Esophagus muscularis mucosa (tissue), 4 donors: ENCODE data around the gene SLC23A3. TPM values are rescaled to one million over a fixed set of nuclear protein-coding genes. Genes with fewer than 3 reads are reported as not detected.
"Not testable (repeated sequence)": the region's sequence is repeated elsewhere in the genome, so short reads cannot be mapped to it uniquely, and the experiment has no call there.

Experiments used
- DNase-seq: peaks from one replicate; pipeline ENCODE4 v3.0.0-alpha.2; 2017; ENCODE audit errors: extremely low spot score
- H3K27ac ChIP-seq, 4 donors: fragments of 200-600 bp; sonication (generic); replicated peaks in 1 of 4; 1 replicate in 3 of 4; 2 replicates in 1 of 4; pipeline ENCODE4 v1.5.1; 2016 to 2019; ENCODE audit warnings: mild to moderate bottlenecking in 1 of 4
- H3K27me3 ChIP-seq, 4 donors: fragments of 200-600 bp; sonication (generic); one replicate each; pipeline versions ENCODE4 v1.5.1 to v1.6.0; 2016 to 2019
- H3K36me3 ChIP-seq, 4 donors: fragments of 200-600 bp; sonication (generic); one replicate each; pipeline ENCODE4 v1.5.1; 2016 to 2019
- H3K4me1 ChIP-seq, 4 donors: fragments of 200-600 bp; sonication (generic); one replicate each; pipeline ENCODE4 v1.5.1; 2016 to 2019
- H3K4me3 ChIP-seq, 4 donors: fragments of 200-600 bp; sonication (generic); 1 replicate in 2 of 4; 2 replicates in 2 of 4; pipeline ENCODE4 v1.5.1; 2016 to 2019; ENCODE audit warnings: mild to moderate bottlenecking in 4 of 4, moderate library complexity in 1 of 4
- H3K9me3 ChIP-seq, 4 donors: fragments of 200-600 bp; sonication (generic); 1 replicate in 3 of 4; 2 replicates in 1 of 4; pipeline ENCODE4 v1.5.1; 2016 to 2019
- EP300 ChIP-seq: sonication (generic); formaldehyde crosslinking; IDR thresholded peaks from one replicate; pipeline ENCODE4 v1.6.1; 2017; ENCODE audit warnings: antibody characterized with exemption
- POLR2A ChIP-seq: fragments of 450-650 bp; IDR thresholded peaks from one replicate; pipeline ENCODE4 v1.6.1; 2017; ENCODE audit warnings: antibody characterized with exemption, moderate library complexity, mild to moderate bottlenecking, low read depth
- POLR2AphosphoS5 ChIP-seq, 2 donors: sonication (generic); formaldehyde crosslinking; IDR thresholded peaks; one replicate each; pipeline ENCODE4 v1.6.1; 2017; ENCODE audit warnings: antibody characterized with exemption in 2 of 2
- WGBS: methylation state at CpG from one replicate; pipeline ENCODE4 v1.1.5; 2018; 5-methylcytosine and 5-hydroxymethylcytosine counted together
- intact Hi-C: fragments of 100-400 bp; cut with DNase I; formaldehyde crosslinking; loops from one replicate; pipeline ENCODE4 v1.15.1; 2023
- total RNA-seq, 4 donors: library from RNA; depleted of rRNA; stranded (reverse); fragments of >200 nt; gene quantifications; one replicate each; pipeline versions ENCODE4 v1.1.0 to v1.2.1, GENCODE V29; 2016
- TF ChIP-seq, protein P1 (sequence below), 3 experiments: fragments of 200-600 bp in 2 of 3; fragments of 450-650 bp in 1 of 3; sonication (generic) in 2 of 3; IDR thresholded peaks; one replicate each; pipeline ENCODE4 v1.5.1; 2017 to 2019; ENCODE audit warnings: antibody characterized with exemption in 3 of 3, mild to moderate bottlenecking in 2 of 3, moderate library complexity in 1 of 3

Gene SLC23A3
- total RNA-seq, 4 donors from 2014 or later: 0.23 to 0.58 (median 0.37) TPM

DNA sequence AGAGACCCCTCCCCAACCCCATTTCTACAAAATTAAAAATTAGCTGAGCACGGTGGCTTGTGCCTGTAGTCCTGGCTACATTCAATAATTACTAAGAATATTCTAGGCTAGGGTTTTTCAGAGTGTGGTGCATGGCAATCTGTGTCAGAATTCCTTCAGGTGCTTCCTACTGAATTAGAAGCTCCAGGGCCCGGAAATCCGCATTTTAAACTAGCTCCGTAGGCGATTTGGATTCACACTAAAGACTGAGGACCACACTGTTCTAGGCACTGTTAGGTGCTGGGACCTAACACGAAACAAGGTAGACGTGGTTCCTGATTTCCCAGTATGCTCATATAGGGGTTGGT, 36.1 kb upstream of the SLC23A3 start:
- Histone ChIP-seq H3K9me3 (no peaks in the 10 kb centered on the region), H3K27ac (peak overlapping the region; percentile 90 to 99 (median 96)), H3K4me1 (peaks cover 17 to 24% (median 23%) of the 10 kb centered on the region in 4 donors), H3K27me3 (peaks cover 0 to 2% (median 0%) of the 10 kb centered on the region in 4 donors), H3K36me3 (peaks cover 0 to 30% (median 29%) of the 10 kb centered on the region in 4 donors), H3K4me3 (peak overlapping the region; percentile 71 to 97 (median 78))
- DNase-seq: no peak
- TF ChIP-seq EP300 (no peak), POLR2AphosphoS5 (IDR thresholded peaks at IDR 0.05) (no peak), POLR2A (no peak)
- TF ChIP-seq, protein P1, sequence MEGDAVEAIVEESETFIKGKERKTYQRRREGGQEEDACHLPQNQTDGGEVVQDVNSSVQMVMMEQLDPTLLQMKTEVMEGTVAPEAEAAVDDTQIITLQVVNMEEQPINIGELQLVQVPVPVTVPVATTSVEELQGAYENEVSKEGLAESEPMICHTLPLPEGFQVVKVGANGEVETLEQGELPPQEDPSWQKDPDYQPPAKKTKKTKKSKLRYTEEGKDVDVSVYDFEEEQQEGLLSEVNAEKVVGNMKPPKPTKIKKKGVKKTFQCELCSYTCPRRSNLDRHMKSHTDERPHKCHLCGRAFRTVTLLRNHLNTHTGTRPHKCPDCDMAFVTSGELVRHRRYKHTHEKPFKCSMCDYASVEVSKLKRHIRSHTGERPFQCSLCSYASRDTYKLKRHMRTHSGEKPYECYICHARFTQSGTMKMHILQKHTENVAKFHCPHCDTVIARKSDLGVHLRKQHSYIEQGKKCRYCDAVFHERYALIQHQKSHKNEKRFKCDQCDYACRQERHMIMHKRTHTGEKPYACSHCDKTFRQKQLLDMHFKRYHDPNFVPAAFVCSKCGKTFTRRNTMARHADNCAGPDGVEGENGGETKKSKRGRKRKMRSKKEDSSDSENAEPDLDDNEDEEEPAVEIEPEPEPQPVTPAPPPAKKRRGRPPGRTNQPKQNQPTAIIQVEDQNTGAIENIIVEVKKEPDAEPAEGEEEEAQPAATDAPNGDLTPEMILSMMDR (IDR thresholded peaks at IDR 0.05): no peak
- intact Hi-C loops: loop anchor here (2.0 to 5.0 kb wide), 2 partner anchors 27 to 44 kb away; partner anchors contain the start of genes NHEJ1 and RETREG2
- WGBS: 17% methylated on average over 7 of the region's 7 CpGs

DNA sequence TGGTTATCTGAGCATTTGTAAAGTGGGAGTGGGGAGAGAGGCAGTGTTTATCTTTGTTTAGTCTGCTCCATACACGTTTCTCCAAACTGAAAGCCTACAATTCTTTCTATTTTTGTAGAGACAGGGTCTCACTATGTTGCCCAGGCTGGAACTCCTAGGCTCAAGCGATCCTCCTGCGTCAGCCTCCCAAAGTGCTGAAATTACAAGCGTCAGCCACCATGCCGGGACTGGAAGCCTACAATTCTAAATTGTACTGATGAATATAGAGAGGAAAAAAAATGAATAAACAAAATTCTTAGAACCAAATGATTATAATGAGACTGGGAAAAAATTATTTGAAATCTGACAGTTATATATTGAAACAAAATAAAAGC, 35.3 kb upstream of the SLC23A3 start:
- WGBS: 83% methylated on average over 5 of the region's 5 CpGs
- intact Hi-C loops: loop anchor here (5.0 kb wide), 1 partner anchor 43 kb away; the partner anchor contains the start of gene NHEJ1
- Histone ChIP-seq H3K36me3 (peaks cover 0 to 22% (median 21%) of the 10 kb centered on the region in 4 donors), H3K27me3 (peaks cover 0 to 5% (median 1%) of the 10 kb centered on the region in 4 donors), H3K4me3 (no peak overlapping the region), H3K27ac (no peak overlapping the region), H3K9me3 (no peaks in the 10 kb centered on the region), H3K4me1 (peaks cover 17 to 24% (median 23%) of the 10 kb centered on the region in 4 donors)
- TF ChIP-seq POLR2A (no peak), EP300 (no peak), POLR2AphosphoS5 (IDR thresholded peaks at IDR 0.05) (no peak)
- TF ChIP-seq, protein P1 (IDR thresholded peaks at IDR 0.05): no peak
- DNase-seq: no peak

DNA sequence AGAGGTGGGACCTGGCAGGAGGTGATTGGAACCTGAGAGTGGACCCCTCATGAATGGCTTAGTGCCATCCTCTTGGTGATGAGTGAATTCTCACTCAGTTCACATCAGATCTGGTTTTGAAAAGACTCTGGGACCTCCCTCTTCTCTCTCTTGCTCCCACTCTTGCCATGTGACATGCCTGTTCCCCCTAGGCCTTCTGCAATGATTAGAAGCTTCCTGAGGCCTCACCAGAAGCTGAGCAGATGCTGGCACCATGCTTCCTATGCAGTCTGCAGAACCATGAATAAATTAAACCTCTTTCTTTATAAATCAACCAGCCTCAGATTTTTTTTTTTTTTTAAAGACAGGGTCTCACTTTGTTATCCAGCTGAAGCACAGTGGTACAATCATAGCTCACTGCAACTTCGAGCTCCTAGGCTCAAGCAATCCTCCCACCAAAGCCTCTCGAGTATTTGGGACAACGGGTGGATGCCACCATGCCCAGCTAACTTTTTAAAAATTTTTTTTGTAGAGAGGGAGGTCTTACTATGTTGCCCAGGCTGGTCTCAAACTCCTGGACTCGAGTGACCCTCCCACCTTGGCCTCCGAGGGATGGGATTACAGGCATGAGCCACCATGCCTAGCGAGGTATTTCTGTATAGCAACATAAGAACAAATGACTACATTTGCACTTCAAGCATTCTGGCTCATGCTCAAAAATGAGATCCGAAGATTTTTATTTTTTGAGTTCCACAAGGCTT, 34.8 kb upstream of the SLC23A3 start:
- H3K27me3 ChIP-seq: peaks cover 0 to 10% (median 1%) of the 10 kb centered on the region in 4 donors
- no peak overlapping the region for H3K4me3 ChIP-seq
- intact Hi-C loops: loop anchor here (5.0 kb wide), 1 partner anchor 42 kb away; the partner anchor contains the start of gene NHEJ1
- TF ChIP-seq EP300 (no peak), POLR2AphosphoS5 (IDR thresholded peaks at IDR 0.05) (no peak), POLR2A (no peak)
- TF ChIP-seq, protein P1 (IDR thresholded peaks at IDR 0.05): no peak
- 94% methylated on average over 7 of the region's 7 CpGs for WGBS
- no peak for DNase-seq
- H3K4me1 ChIP-seq: peaks cover 17 to 24% (median 23%) of the 10 kb centered on the region in 4 donors
- no peak overlapping the region for H3K27ac ChIP-seq
- H3K36me3 ChIP-seq: peaks cover 0 to 16% (median 16%) of the 10 kb centered on the region in 4 donors
- H3K9me3 ChIP-seq: no peaks in the 10 kb centered on the region

DNA sequence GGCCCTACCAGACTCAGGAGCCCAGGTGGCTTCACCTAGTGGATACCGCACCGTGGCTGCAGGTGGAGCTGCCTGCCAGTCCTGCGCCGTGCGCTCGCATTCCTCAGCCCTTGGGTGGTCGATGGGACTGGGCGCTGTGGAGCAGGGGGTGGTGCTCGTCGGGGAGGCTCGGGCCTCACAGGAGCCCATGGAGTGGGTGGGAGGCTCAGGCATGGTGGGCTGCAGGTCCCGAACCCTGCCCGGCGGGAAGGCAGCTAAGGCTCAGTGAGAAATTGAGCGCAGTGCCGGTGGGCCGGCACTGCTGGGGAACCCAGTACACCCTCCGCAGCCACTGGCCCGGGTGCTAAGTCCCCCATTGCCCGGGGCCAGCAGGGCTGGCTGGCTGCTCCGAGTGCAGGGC, 31.5 kb upstream of the SLC23A3 start:
- H3K36me3 ChIP-seq, H3K27ac ChIP-seq, H3K9me3 ChIP-seq, H3K4me3 ChIP-seq, H3K4me1 ChIP-seq, intact Hi-C loops, DNase-seq: not testable (repeated sequence)
- 80% methylated on average over 2 of the region's 21 CpGs for WGBS
- H3K27me3 ChIP-seq: peaks cover 0 to 28% (median under 1%) of the 10 kb centered on the region in 4 donors

DNA sequence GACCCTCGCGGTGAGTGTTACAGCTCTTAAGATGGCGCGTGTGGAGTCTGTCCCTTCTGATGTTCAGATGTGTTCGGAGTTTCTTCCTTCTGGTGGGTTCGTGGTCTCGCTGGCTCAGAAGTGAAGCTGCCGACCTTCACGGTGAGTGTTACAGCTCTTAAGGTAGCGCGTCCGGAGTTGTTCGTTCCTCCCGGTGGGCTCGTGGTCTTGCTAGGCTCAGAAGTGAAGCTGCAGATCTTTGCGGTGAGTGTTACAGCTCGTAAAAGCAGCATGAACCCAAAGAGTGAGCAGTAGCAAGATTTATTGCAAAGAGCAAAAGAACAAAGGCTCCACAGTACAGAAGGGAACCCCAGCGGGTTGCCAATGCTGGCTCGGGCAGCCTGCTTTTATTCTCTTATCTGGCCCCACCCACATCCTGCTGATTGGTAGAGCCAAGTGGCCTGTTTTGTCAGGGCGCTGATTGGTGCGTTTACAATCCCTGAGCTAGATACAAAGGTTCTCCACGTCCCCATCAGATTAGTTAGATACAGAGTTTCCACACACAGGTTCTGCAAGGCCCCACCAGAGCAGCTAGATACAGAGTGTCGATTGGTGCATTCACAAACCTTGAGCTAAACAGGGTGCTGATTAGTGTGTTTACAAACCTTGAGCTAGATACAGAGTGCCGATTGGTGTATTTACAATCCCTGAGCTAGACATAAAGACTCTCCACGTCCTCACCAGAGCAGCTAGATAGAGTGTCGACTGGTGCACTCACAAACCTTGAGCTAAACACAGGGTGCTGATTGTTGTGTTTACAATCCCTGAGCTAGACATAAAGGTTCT, 30.9 kb upstream of the SLC23A3 start:
- H3K36me3 ChIP-seq, H3K4me1 ChIP-seq, intact Hi-C loops, H3K4me3 ChIP-seq, H3K9me3 ChIP-seq, H3K27ac ChIP-seq: not testable (repeated sequence)
- 90% methylated on average over 26 of the region's 26 CpGs for WGBS
- H3K27me3 ChIP-seq: peaks cover 0 to 28% (median 0%) of the 10 kb centered on the region in 4 donors
- peak; percentile 50 for DNase-seq
